HepG2 (cell line): ENCODE results near the gene GLIS2. TPM values are rescaled to one million over a fixed set of nuclear protein-coding genes. Genes with fewer than 3 reads are reported as not detected.

Experiments used
- AHR ChIP-seq: IDR thresholded peaks from 2 replicates; pipeline ENCODE4 v1.6.1; 2018; ENCODE audit warnings: missing genetic modification reagents, missing compliant biosample characterization
- CBX1 ChIP-seq: IDR thresholded peaks from one replicate; pipeline ENCODE4 v1.6.1; 2016; ENCODE audit warnings: antibody characterized with exemption, low read depth
- EEA1 ChIP-seq: sonication (generic); formaldehyde crosslinking; IDR thresholded peaks from 2 replicates; pipeline ENCODE4 v1.5.1; 2020; ENCODE audit warnings: mild to moderate bottlenecking, missing genetic modification reagents, borderline replicate concordance
- FOXP1 ChIP-seq, 2 experiments: fragments of 450-650 bp in 1 of 2; IDR thresholded peaks; 2 replicates each; pipeline ENCODE4 v1.6.1; 2017 to 2018; ENCODE audit warnings: antibody characterized with exemption in 1 of 2
- HHEX ChIP-seq: IDR thresholded peaks from 2 replicates; pipeline ENCODE4 v1.6.1; 2016; ENCODE audit warnings: control low read depth
- HMGA1 ChIP-seq: sonication (generic); formaldehyde crosslinking; conservative IDR thresholded peaks from 2 replicates; pipeline ENCODE4 v1.4.0; 2020; ENCODE audit warnings: missing genetic modification reagents
- MED1 ChIP-seq: sonication (generic); formaldehyde crosslinking; IDR thresholded peaks from 2 replicates; pipeline ENCODE4 v1.4.0; 2020; ENCODE audit warnings: missing genetic modification reagents
- RERE ChIP-seq: IDR thresholded peaks from 2 replicates; pipeline ENCODE4 v1.6.1; 2016; ENCODE audit warnings: low read depth, missing genetic modification reagents, missing compliant biosample characterization
- SMC3 ChIP-seq: IDR thresholded peaks from 2 replicates; pipeline ENCODE4 v1.6.1; 2011; ENCODE audit warnings: low read length, improper control_type of control experiment
- YY1 ChIP-seq: IDR thresholded peaks from 2 replicates; pipeline ENCODE4 v1.6.1; 2011; ENCODE audit warnings: low read length, low read depth, moderate library complexity, mild to moderate bottlenecking; ENCODE audit not compliant: insufficient read depth, insufficient replicate concordance
- ZFP37 ChIP-seq: sonication (generic); formaldehyde crosslinking; IDR thresholded peaks from 2 replicates; pipeline ENCODE4 v1.4.0; 2020; ENCODE audit warnings: missing genetic modification reagents, borderline replicate concordance
- ZNF101 ChIP-seq: sonication (generic); formaldehyde crosslinking; IDR thresholded peaks from 2 replicates; pipeline ENCODE4 v1.4.0; 2020; ENCODE audit warnings: mild to moderate bottlenecking, low read depth, missing genetic modification reagents, borderline replicate concordance
- ZNF343 ChIP-seq: sonication (generic); formaldehyde crosslinking; IDR thresholded peaks from 2 replicates; pipeline ENCODE4 v1.4.0; 2020; ENCODE audit warnings: mild to moderate bottlenecking, missing genetic modification reagents
- ZNF484 ChIP-seq: sonication (generic); formaldehyde crosslinking; IDR thresholded peaks from 2 replicates; pipeline ENCODE4 v1.5.1; 2020; ENCODE audit warnings: mild to moderate bottlenecking, low read depth, missing genetic modification reagents, borderline replicate concordance
- ZNF768 ChIP-seq: sonication (generic); formaldehyde crosslinking; IDR thresholded peaks from 2 replicates; pipeline ENCODE4 v1.4.0; 2020; ENCODE audit warnings: missing genetic modification reagents
- ZNF891 ChIP-seq: sonication (generic); formaldehyde crosslinking; IDR thresholded peaks from 2 replicates; pipeline ENCODE4 v1.5.0; 2020; ENCODE audit warnings: mild to moderate bottlenecking, missing genetic modification reagents
- polyA plus RNA-seq, 8 experiments: library from polyadenylated mRNA; depleted of rRNA in 3 of 8; stranded (reverse) in 7 of 8; unstranded in 1 of 8; fragments of >200 nt; fragmentation: Illumina TruSeq in 4 of 8; extraction: Trizol in 4 of 8; gene quantifications; 2 replicates each; pipeline versions ENCODE4 v1.2.1 to v1.2.3, GENCODE V29; 2011 to 2016; ENCODE audit warnings: low read depth in 4 of 8, missing spikeins in 1 of 8, mixed read lengths in 1 of 8; ENCODE audit not compliant: insufficient read depth in 1 of 8
- total RNA-seq, 5 experiments: library from RNA; depleted of rRNA; stranded (reverse); fragments of >200 nt; fragmentation: Illumina TruSeq; extraction: Trizol; gene quantifications; 2 replicates each; pipeline ENCODE4 v1.2.3, GENCODE V29; 2016; ENCODE audit warnings: low read depth in 1 of 5
- TF ChIP-seq, protein P1 (sequence below): sonication (generic); formaldehyde crosslinking; IDR thresholded peaks from 2 replicates; pipeline ENCODE4 v1.8.1; 2023; ENCODE audit warnings: mild to moderate bottlenecking, missing genetic modification reagents
- TF ChIP-seq, protein P2 (sequence below): sonication (generic); formaldehyde crosslinking; IDR thresholded peaks from 2 replicates; pipeline ENCODE4 v1.5.0; 2020; ENCODE audit warnings: mild to moderate bottlenecking, low read depth, missing genetic modification reagents, borderline replicate concordance
- TF ChIP-seq, protein P3 (sequence below): IDR thresholded peaks from 2 replicates; pipeline ENCODE4 v1.6.1; 2016; ENCODE audit warnings: missing compliant biosample characterization, missing genetic modification reagents, borderline replicate concordance
- TF ChIP-seq, protein P4 (sequence below): sonication (generic); formaldehyde crosslinking; IDR thresholded peaks from 2 replicates; pipeline ENCODE4 v1.4.0; 2020; ENCODE audit warnings: missing genetic modification reagents

Gene GLIS2
- total and polyA plus RNA-seq, 2 of the 13 experiments (the other 11 are each of a cell fraction or from before 2014, with no cell fraction given) = 0.28 to 0.29 TPM

DNA sequence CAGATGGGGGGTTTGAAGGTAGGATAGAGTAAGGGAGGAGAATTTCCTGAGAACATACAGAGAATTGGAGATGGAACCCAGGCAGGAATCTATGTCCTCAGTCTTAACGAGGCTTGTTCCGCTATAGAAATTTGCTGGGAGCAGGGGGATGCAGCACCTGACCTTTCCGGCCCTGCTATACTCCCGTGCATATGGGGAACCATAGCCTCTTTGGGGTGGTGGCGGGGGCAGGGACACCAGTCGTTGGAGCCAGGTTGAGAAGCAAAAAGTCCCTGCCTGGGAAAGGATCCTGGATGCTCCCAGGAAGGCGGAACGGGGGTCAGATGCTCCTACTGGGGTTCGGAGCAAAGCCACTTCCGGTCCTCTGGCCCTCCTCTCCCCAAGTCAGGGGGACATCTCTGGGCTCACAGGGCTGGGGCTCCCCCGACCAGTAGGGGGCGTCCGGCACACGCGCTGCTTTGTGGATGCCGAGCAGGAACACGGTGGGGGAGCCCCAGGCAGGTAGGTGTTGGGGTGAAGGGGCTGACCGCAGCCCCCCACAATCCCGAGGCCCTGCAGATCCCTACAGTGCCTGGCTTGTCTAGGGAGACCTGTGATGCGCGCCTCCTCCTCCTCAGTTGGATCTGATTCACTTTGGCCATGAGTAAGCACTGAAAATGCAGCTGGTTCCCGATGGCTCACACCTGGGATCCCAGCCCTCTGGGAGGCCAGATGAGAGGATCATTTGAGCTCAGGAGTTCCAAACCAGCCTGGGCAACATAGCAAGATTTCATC lies 27.5 kb upstream of the GLIS2 start (continued):
- no peak for TF ChIP-seq ZNF343 (CRISPR knock-in tag)
- 0 out of 2 replicates have a peak, but pooled peaks have one; percentile 25 for TF ChIP-seq MED1
- peak; percentile 26 for TF ChIP-seq CBX1
- TF ChIP-seq, protein P1, sequence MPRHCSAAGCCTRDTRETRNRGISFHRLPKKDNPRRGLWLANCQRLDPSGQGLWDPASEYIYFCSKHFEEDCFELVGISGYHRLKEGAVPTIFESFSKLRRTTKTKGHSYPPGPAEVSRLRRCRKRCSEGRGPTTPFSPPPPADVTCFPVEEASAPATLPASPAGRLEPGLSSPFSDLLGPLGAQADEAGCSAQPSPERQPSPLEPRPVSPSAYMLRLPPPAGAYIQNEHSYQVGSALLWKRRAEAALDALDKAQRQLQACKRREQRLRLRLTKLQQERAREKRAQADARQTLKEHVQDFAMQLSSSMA (CRISPR knock-in tag) = no peak
- TF ChIP-seq RERE (CRISPR knock-in tag) = no peak
- TF ChIP-seq, protein P2, sequence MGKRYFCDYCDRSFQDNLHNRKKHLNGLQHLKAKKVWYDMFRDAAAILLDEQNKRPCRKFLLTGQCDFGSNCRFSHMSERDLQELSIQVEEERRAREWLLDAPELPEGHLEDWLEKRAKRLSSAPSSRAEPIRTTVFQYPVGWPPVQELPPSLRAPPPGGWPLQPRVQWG = no peak
- TF ChIP-seq ZNF484 (CRISPR knock-in tag) = no peak
- TF ChIP-seq ZNF891 = 0 out of 2 replicates have a peak, but pooled peaks have one; percentile 48
- TF ChIP-seq ZNF101 (CRISPR knock-in tag) = no peak
- 0 out of 2 replicates have a peak, but pooled peaks have one; percentile 49 for TF ChIP-seq ZFP37 (CRISPR knock-in tag)
- 0 out of 2 replicates have a peak, but pooled peaks have one; percentile 43 for TF ChIP-seq ZNF768 (CRISPR knock-in tag)
- TF ChIP-seq SMC3 = peak; percentile 20; the same call in 1 of the 2 replicates
- no peak for TF ChIP-seq AHR (CRISPR knock-in tag)
- no peak for TF ChIP-seq HHEX
- TF ChIP-seq, protein P3, sequence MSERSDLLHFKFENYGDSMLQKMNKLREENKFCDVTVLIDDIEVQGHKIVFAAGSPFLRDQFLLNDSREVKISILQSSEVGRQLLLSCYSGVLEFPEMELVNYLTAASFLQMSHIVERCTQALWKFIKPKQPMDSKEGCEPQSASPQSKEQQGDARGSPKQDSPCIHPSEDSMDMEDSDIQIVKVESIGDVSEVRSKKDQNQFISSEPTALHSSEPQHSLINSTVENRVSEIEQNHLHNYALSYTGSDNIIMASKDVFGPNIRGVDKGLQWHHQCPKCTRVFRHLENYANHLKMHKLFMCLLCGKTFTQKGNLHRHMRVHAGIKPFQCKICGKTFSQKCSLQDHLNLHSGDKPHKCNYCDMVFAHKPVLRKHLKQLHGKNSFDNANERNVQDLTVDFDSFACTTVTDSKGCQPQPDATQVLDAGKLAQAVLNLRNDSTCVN (CRISPR knock-in tag) = no peak
- TF ChIP-seq YY1 = peak; percentile 12
- TF ChIP-seq EEA1 (CRISPR knock-in tag) = no peak
- TF ChIP-seq, protein P4, sequence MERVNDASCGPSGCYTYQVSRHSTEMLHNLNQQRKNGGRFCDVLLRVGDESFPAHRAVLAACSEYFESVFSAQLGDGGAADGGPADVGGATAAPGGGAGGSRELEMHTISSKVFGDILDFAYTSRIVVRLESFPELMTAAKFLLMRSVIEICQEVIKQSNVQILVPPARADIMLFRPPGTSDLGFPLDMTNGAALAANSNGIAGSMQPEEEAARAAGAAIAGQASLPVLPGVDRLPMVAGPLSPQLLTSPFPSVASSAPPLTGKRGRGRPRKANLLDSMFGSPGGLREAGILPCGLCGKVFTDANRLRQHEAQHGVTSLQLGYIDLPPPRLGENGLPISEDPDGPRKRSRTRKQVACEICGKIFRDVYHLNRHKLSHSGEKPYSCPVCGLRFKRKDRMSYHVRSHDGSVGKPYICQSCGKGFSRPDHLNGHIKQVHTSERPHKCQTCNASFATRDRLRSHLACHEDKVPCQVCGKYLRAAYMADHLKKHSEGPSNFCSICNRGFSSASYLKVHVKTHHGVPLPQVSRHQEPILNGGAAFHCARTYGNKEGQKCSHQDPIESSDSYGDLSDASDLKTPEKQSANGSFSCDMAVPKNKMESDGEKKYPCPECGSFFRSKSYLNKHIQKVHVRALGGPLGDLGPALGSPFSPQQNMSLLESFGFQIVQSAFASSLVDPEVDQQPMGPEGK (CRISPR knock-in tag) = peak; percentile 82
- TF ChIP-seq HMGA1 = no peak
- TF ChIP-seq FOXP1 (IDR thresholded peaks at IDR 0.05) = no peak
- TF ChIP-seq FOXP1 (CRISPR knock-in tag; IDR thresholded peaks at IDR 0.05) = no peak
